Breast epithelium (tissue), 4 donors: ENCODE results near the gene C1orf53. TPM values are rescaled to one million over a fixed set of nuclear protein-coding genes. Genes with fewer than 3 reads are reported as not detected.
A peak's percentile ranks its signal among the peaks of the same experiment; 100 is the strongest.
"Not testable (repeated sequence)": the region's sequence is repeated elsewhere in the genome, so short reads cannot be mapped to it uniquely, and the experiment has no call there.

Experiments used
- DNase-seq, 2 donors: peaks; one replicate each; pipeline ENCODE4 v3.0.0-alpha.2; 2019; ENCODE audit warnings: low spot score in 2 of 2
- H3K27ac ChIP-seq, 2 donors: fragments of 200-600 bp; sonication (generic) in 1 of 2; one replicate each; pipeline ENCODE4 v1.5.1; 2016 to 2019; ENCODE audit warnings: mild to moderate bottlenecking in 1 of 2
- H3K27me3 ChIP-seq, 2 donors: fragments of 200-600 bp; sonication (generic) in 1 of 2; one replicate each; pipeline versions ENCODE4 v1.5.1 to v1.6.0; 2017 to 2019; ENCODE audit warnings: control low read depth in 1 of 2, mild to moderate bottlenecking in 1 of 2
- H3K36me3 ChIP-seq: fragments of 200-600 bp; one replicate; pipeline ENCODE4 v1.5.1; 2019
- H3K4me1 ChIP-seq, 2 donors: fragments of 200-600 bp; sonication (generic); one replicate each; pipeline ENCODE4 v1.5.1; 2016 to 2019; ENCODE audit warnings: control low read depth in 1 of 2
- H3K4me3 ChIP-seq, 3 donors: fragments of 200-600 bp; sonication (generic); 1 replicate in 2 of 3; 2 replicates in 1 of 3; pipeline ENCODE4 v1.5.1; 2016 to 2019; ENCODE audit warnings: mild to moderate bottlenecking in 3 of 3, moderate library complexity in 2 of 3
- H3K9me3 ChIP-seq, 2 donors: fragments of 200-600 bp; sonication (generic) in 1 of 2; one replicate each; pipeline ENCODE4 v1.5.1; 2016 to 2019; ENCODE audit warnings: control low read depth in 1 of 2
- CTCF ChIP-seq, 3 donors: fragments of 450-650 bp; IDR thresholded peaks; one replicate each; pipeline ENCODE4 v1.5.1; 2016 to 2017; ENCODE audit warnings: antibody characterized with exemption in 3 of 3, mild to moderate bottlenecking in 3 of 3, moderate library complexity in 3 of 3
- POLR2A ChIP-seq: fragments of 450-650 bp; IDR thresholded peaks from one replicate; pipeline ENCODE4 v1.6.1; 2016; ENCODE audit warnings: antibody characterized with exemption, mild to moderate bottlenecking, moderate library complexity
- POLR2AphosphoS5 ChIP-seq, 3 donors: sonication (generic); formaldehyde crosslinking; IDR thresholded peaks; one replicate each; pipeline ENCODE4 v1.6.1; 2017; ENCODE audit warnings: antibody characterized with exemption in 3 of 3
- intact Hi-C: fragments of 100-400 bp; cut with DNase I; formaldehyde crosslinking; loops from one replicate; pipeline ENCODE4 v1.15.1; 2023; ENCODE audit warnings: low total_unique reads
- total RNA-seq, 3 donors: library from RNA; depleted of rRNA; stranded (reverse); fragments of >200 nt; gene quantifications; one replicate each; pipeline ENCODE4 v1.1.0, GENCODE V29; 2016

C1orf53 gene
- total RNA-seq: 1 to 10 TPM; 2.0 to 2.6 (median 2.6) TPM

- peaks cover 0 to 4% of the 10 kb centered on the region in 2 donors for H3K27me3 ChIP-seq
- DNase-seq: peak; percentile 60 to 76
- H3K4me1 ChIP-seq: peaks cover 0 to 3% of the 10 kb centered on the region in 2 donors
- intact Hi-C loops: no loop called here
- H3K27ac ChIP-seq: peak within 1 kb of the TSS; percentile 87 to 91
- H3K36me3 ChIP-seq: no peaks in the 10 kb centered on the region
- peak within 1 kb of the TSS; percentile 67 to 74 (median 72) for H3K4me3 ChIP-seq
- peak in 2 of 3 donors; percentile 22 to 33 for TF ChIP-seq POLR2AphosphoS5 (IDR thresholded peaks at IDR 0.05)
- TF ChIP-seq POLR2A: no peak
- no peaks in the 10 kb centered on the region for H3K9me3 ChIP-seq
These were observed at the start of gene C1orf53 for GRCh38 chr1:197902454-197903195. Gene C1orf53 (plus strand): TSS chr1:197902630. CDS start chr1:197902650, 20 bp downstream.

- H3K27me3 ChIP-seq, H3K27ac ChIP-seq, intact Hi-C loops, DNase-seq, H3K4me1 ChIP-seq, H3K9me3 ChIP-seq, H3K4me3 ChIP-seq, H3K36me3 ChIP-seq: not testable (repeated sequence)
These were observed 46.7 kb upstream of the C1orf53 start for GRCh38 chr1:197855751-197856150.

GRCh38 chr1:197857477-197857876 lies 45.0 kb upstream of the C1orf53 start:
- intact Hi-C loops: no loop called here

GRCh38 chr1:197859024-197859423 lies 43.4 kb upstream of the C1orf53 start:
- no peaks in the 10 kb centered on the region for H3K36me3 ChIP-seq
- no peaks in the 10 kb centered on the region for H3K4me1 ChIP-seq
- H3K9me3 ChIP-seq: no peaks in the 10 kb centered on the region
- TF ChIP-seq POLR2A (no peak), CTCF (IDR thresholded peaks at IDR 0.05) (no peak)
- no peak overlapping the region for H3K4me3 ChIP-seq
- DNase-seq: no peak
- H3K27ac ChIP-seq: no peak overlapping the region
- no peaks in the 10 kb centered on the region for H3K27me3 ChIP-seq
- intact Hi-C loops: no loop called here

More at GRCh38 chr1:197857477-197857876, 45.0 kb upstream of the C1orf53 start:
- Histone ChIP-seq H3K4me1 (no peaks in the 10 kb centered on the region), H3K4me3 (no peak overlapping the region), H3K36me3 (no peaks in the 10 kb centered on the region), H3K27me3 (no peaks in the 10 kb centered on the region), H3K27ac (no peak overlapping the region), H3K9me3 (no peaks in the 10 kb centered on the region)
- no peak for DNase-seq
- TF ChIP-seq CTCF (IDR thresholded peaks at IDR 0.05) (no peak), POLR2A (no peak), POLR2AphosphoS5 (IDR thresholded peaks at IDR 0.05) (no peak)

- H3K36me3 ChIP-seq: no peaks in the 10 kb centered on the region
- no peaks in the 10 kb centered on the region for H3K9me3 ChIP-seq
- H3K27me3 ChIP-seq: no peaks in the 10 kb centered on the region
- intact Hi-C loops: no loop called here
- H3K27ac ChIP-seq: no peak overlapping the region
- no peak overlapping the region for H3K4me3 ChIP-seq
- H3K4me1 ChIP-seq: no peaks in the 10 kb centered on the region
- no peak for DNase-seq
- TF ChIP-seq POLR2A: no peak
- TF ChIP-seq CTCF (IDR thresholded peaks at IDR 0.05): no peak
These were observed 40.2 kb upstream of the C1orf53 start for GRCh38 chr1:197862221-197862620.

- intact Hi-C loops: no loop called here
- H3K9me3 ChIP-seq: no peaks in the 10 kb centered on the region
- H3K4me1 ChIP-seq: no peaks in the 10 kb centered on the region
These were observed 39.8 kb upstream of the C1orf53 start for GRCh38 chr1:197862671-197863070.

More at GRCh38 chr1:197862671-197863070, 39.8 kb upstream of the C1orf53 start:
- no peak for TF ChIP-seq POLR2AphosphoS5 (IDR thresholded peaks at IDR 0.05)
- TF ChIP-seq CTCF (IDR thresholded peaks at IDR 0.05): no peak
- TF ChIP-seq POLR2A: no peak
- DNase-seq: no peak
- no peak overlapping the region for H3K4me3 ChIP-seq
- no peaks in the 10 kb centered on the region for H3K27me3 ChIP-seq
- no peaks in the 10 kb centered on the region for H3K36me3 ChIP-seq
- H3K27ac ChIP-seq: no peak overlapping the region
